ENCODE data around the gene C2CD4C.

C2CD4C gene

DNA sequence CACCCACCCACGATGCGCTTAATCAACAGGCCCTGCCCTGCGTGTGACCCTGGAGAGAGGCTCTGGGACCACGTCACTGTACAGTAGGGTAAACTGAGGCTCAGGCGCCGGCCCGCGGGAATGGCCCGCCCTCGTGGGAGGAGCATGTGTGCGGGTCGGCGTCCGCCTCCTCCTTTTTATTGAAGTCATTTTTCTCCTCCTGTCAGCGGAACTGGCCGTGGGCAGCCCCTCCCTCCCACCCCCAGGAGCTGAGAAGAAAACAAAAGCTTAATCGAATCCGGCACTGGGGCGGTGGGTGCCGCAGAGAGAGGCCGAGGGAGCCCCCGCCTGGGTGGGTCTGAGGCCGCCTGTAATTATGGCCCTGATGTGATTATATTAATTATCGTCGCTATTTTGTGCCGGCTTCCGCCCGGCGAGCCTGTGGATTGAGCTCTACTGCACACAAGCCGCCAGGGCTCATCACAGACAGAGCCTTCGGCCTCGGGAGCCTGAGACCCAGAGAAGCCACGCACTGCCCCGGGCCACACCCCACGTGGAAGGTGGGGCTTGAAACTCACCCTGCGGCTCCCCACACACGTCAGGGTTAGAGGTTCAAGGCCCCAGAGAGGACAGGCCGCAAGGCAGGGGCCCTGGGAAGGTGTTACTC is 7.0 kb downstream of the C2CD4C start:
- H3K27ac ChIP-seq (ENCODE audit: low read length): no peak overlapping the region
- no peak overlapping the region for H3K4me2 ChIP-seq (ENCODE audit: low read length)
- H3K4me1 ChIP-seq (ENCODE audit: low read length): no peaks in the 10 kb centered on the region
- H3K9ac ChIP-seq (ENCODE audit: low read length): no peak overlapping the region
- no peaks in the 10 kb centered on the region for H3K36me3 ChIP-seq (replicated peaks; ENCODE audit: low read depth, low read length)
- H2AFZ ChIP-seq (ENCODE audit: low read depth, low read length): no peak overlapping the region
- H3K9me3 ChIP-seq (ENCODE audit: insufficient read depth, low read length): no peaks in the 10 kb centered on the region
- no peaks in the 10 kb centered on the region for H3K27me3 ChIP-seq (ENCODE audit: low read depth, low read length)
- TF ChIP-seq, protein P1, sequence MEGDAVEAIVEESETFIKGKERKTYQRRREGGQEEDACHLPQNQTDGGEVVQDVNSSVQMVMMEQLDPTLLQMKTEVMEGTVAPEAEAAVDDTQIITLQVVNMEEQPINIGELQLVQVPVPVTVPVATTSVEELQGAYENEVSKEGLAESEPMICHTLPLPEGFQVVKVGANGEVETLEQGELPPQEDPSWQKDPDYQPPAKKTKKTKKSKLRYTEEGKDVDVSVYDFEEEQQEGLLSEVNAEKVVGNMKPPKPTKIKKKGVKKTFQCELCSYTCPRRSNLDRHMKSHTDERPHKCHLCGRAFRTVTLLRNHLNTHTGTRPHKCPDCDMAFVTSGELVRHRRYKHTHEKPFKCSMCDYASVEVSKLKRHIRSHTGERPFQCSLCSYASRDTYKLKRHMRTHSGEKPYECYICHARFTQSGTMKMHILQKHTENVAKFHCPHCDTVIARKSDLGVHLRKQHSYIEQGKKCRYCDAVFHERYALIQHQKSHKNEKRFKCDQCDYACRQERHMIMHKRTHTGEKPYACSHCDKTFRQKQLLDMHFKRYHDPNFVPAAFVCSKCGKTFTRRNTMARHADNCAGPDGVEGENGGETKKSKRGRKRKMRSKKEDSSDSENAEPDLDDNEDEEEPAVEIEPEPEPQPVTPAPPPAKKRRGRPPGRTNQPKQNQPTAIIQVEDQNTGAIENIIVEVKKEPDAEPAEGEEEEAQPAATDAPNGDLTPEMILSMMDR (IDR thresholded peaks at IDR 0.05; ENCODE audit: low read depth, low read length): no peak
- TF ChIP-seq EZH2phosphoT487 (IDR thresholded peaks at IDR 0.05; ENCODE audit: low read depth): no peak
- H3K4me3 ChIP-seq (ENCODE audit: low read length): no peak overlapping the region
- no peaks in the 10 kb centered on the region for H3K79me2 ChIP-seq (ENCODE audit: low read length)
- H4K20me1 ChIP-seq (ENCODE audit: insufficient read depth, low read length): no peaks in the 10 kb centered on the region

DNA sequence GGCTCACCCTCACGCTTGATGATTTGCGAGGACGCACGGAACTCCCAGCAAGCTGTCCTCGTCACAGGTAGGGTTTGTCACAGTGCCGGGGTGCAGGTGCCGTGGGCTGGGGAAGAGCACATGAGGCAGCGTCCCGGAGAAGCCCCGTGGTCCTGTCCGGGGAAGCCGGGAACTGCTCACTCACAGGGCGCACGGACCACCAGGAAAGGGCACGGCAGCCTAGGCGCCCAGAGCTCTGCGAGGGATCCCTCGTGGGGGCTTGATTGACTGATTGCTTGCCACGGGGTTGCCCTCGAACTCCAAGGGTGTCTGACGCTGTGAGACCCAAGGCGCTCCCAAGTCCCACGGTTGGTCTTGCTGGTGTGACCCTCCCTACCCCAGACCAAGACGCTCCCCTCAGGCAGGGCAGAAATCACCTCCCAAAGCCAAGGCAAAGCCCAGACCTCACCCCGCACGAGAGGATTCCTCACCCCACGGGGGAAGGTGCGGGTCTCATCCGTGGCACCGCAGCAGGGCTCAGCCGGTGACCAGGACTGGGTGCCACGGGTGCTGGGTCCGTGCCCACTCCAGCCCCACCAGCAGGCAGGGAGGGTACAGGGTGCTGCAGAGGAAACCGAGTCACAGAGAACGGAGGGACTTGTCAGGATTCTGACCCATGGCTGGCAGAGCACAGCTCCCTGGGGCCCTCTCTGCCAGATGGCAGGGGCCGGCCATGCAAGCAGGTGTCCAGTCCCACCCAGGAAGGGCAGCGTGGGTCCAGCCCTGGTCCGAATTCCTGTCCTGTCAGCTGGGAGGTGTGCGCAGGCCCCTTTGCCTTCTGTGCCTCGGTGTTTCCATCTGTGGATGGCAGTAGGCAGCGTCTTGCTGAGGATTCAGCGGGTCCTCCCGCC is 7.7 kb downstream of the C2CD4C start:
- Histone ChIP-seq H3K9ac (ENCODE audit: low read length) (no peak overlapping the region), H3K27me3 (ENCODE audit: low read depth, low read length) (no peaks in the 10 kb centered on the region), H4K20me1 (ENCODE audit: insufficient read depth, low read length) (no peaks in the 10 kb centered on the region), H3K36me3 (replicated peaks; ENCODE audit: low read depth, low read length) (no peaks in the 10 kb centered on the region), H3K79me2 (ENCODE audit: low read length) (no peaks in the 10 kb centered on the region), H3K4me2 (ENCODE audit: low read length) (no peak overlapping the region), H2AFZ (ENCODE audit: low read depth, low read length) (no peak overlapping the region), H3K4me3 (ENCODE audit: low read length) (no peak overlapping the region), H3K4me1 (ENCODE audit: low read length) (no peaks in the 10 kb centered on the region), H3K27ac (ENCODE audit: low read length) (no peak overlapping the region), H3K9me3 (ENCODE audit: insufficient read depth, low read length) (no peaks in the 10 kb centered on the region)
- TF ChIP-seq, protein P1 (IDR thresholded peaks at IDR 0.05; ENCODE audit: low read depth, low read length): no peak
- no peak for TF ChIP-seq EZH2phosphoT487 (IDR thresholded peaks at IDR 0.05; ENCODE audit: low read depth)

DNA sequence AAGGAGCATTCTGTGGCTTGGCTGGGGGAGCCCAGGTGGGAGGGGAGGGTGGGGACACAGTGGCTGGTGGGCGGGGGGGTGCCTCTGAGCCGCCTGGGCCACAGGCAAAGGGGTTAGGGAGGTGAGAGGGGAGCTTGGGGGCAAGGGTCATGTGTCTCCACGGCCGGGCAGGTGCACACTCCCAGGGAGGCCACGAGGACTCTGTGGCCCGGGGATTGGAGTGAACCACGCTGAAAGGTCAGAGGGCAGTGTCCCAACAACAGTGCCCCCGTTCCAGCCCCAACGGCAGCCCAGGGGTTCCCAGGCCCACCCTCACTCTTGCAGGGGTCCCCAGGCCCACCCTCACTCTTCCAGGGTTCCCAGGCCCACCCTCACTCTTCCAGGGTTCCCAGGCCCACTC is 9.6 kb downstream of the C2CD4C start:
- H3K4me1 ChIP-seq (ENCODE audit: low read length): no peaks in the 10 kb centered on the region
- no peak overlapping the region for H3K9ac ChIP-seq (ENCODE audit: low read length)
- H3K79me2 ChIP-seq (ENCODE audit: low read length): no peaks in the 10 kb centered on the region
- no peaks in the 10 kb centered on the region for H4K20me1 ChIP-seq (ENCODE audit: insufficient read depth, low read length)
- no peaks in the 10 kb centered on the region for H3K36me3 ChIP-seq (replicated peaks; ENCODE audit: low read depth, low read length)
- H3K4me2 ChIP-seq (ENCODE audit: low read length): no peak overlapping the region
- no peak for TF ChIP-seq EZH2phosphoT487 (IDR thresholded peaks at IDR 0.05; ENCODE audit: low read depth)
- TF ChIP-seq, protein P1 (IDR thresholded peaks at IDR 0.05; ENCODE audit: low read depth, low read length): no peak
- no peaks in the 10 kb centered on the region for H3K27me3 ChIP-seq (ENCODE audit: low read depth, low read length)
- H3K4me3 ChIP-seq (ENCODE audit: low read length): no peak overlapping the region
- no peak overlapping the region for H3K27ac ChIP-seq (ENCODE audit: low read length)
- no peaks in the 10 kb centered on the region for H3K9me3 ChIP-seq (ENCODE audit: insufficient read depth, low read length)
- no peak overlapping the region for H2AFZ ChIP-seq (ENCODE audit: low read depth, low read length)

DNA sequence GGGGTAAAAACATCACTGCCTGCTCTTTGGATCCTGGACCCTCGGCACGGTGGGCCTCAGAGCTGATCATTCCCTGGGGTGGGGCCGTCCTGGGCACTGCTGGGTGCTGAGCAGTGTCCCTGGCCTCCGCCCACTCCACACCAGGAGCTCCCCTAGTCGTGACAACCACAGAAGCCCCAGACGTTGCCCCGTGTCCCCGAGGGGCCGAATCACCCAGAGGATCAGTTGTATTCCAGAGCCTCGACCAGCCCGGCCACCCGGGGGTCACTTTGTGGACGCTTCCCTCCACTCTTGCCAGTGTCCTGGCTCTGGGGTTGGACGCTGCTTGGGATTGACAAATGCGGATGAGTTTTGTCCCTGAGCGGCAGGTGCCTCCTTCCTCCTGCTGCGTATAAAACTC is 10.2 kb downstream of the C2CD4C start:
- no peaks in the 10 kb centered on the region for H3K79me2 ChIP-seq (ENCODE audit: low read length)
- no peak overlapping the region for H3K9ac ChIP-seq (ENCODE audit: low read length)
- H3K36me3 ChIP-seq (replicated peaks; ENCODE audit: low read depth, low read length): no peaks in the 10 kb centered on the region
- H4K20me1 ChIP-seq (ENCODE audit: insufficient read depth, low read length): no peaks in the 10 kb centered on the region
- H3K27me3 ChIP-seq (ENCODE audit: low read depth, low read length): no peaks in the 10 kb centered on the region
- TF ChIP-seq EZH2phosphoT487 (IDR thresholded peaks at IDR 0.05; ENCODE audit: low read depth): no peak
- TF ChIP-seq, protein P1 (IDR thresholded peaks at IDR 0.05; ENCODE audit: low read depth, low read length): no peak
- H3K4me3 ChIP-seq (ENCODE audit: low read length): no peak overlapping the region
- H2AFZ ChIP-seq (ENCODE audit: low read depth, low read length): no peak overlapping the region
- no peak overlapping the region for H3K4me2 ChIP-seq (ENCODE audit: low read length)
- H3K27ac ChIP-seq (ENCODE audit: low read length): no peak overlapping the region
- H3K9me3 ChIP-seq (ENCODE audit: insufficient read depth, low read length): no peaks in the 10 kb centered on the region
- H3K4me1 ChIP-seq (ENCODE audit: low read length): no peaks in the 10 kb centered on the region

All from OCI-LY3 (cell line).